IMR-90 (cell line): ENCODE results near the gene FREM3. TPM values are rescaled to one million over a fixed set of nuclear protein-coding genes. Genes with fewer than 3 reads are reported as not detected.

Experiments used
- ATAC-seq: fragments of 200-7000 bp; cut with Tn5 transposase; 2 replicates; pipeline ENCODE4 v1.9.1; 2020; ENCODE audit warnings: low read depth, mild to moderate bottlenecking, moderate library complexity
- BruUV-seq: library from RNA; stranded (reverse); fragments of 400-500 nt; replicated peaks from 2 replicates; lab custom pipeline; 2021; lab: Mats Ljungman, UMichigan
- CTCF ChIA-PET: fragments of 300-600 bp; formaldehyde crosslinking; extraction: SDS; loops from one replicate; lab custom pipeline; 2021; ENCODE audit warnings: antibody characterized with exemption; lab: Yijun Ruan, JAX
- POLR2A ChIA-PET: fragments of 300-600 bp; sonication (Branson Sonifier 250); formaldehyde crosslinking; loops from one replicate; lab custom pipeline; 2022; ENCODE audit warnings: antibody characterized with exemption; ENCODE audit not compliant: unreplicated experiment; lab: Charles Lee
- DNase-seq: peaks from one replicate; pipeline ENCODE4 v3.0.0; 2013
- H2AFZ ChIP-seq: replicated peaks from 2 replicates; pipeline ENCODE3; 2013; ENCODE audit warnings: low read length, mild to moderate bottlenecking; ENCODE audit not compliant: poor library complexity
- H2AK5ac ChIP-seq: 2 replicates; pipeline ENCODE4 v1.6.1; 2013; ENCODE audit warnings: low read depth, low read length, inconsistent platforms
- H2AK9ac ChIP-seq: replicated peaks from 2 replicates; pipeline ENCODE3; 2013; ENCODE audit warnings: mild to moderate bottlenecking, low read depth, low read length, moderate library complexity; ENCODE audit not compliant: poor library complexity
- H2BK120ac ChIP-seq: 2 replicates; pipeline ENCODE4 v1.6.1; 2013; ENCODE audit warnings: low read depth, low read length, inconsistent platforms
- H2BK15ac ChIP-seq: 3 replicates; pipeline ENCODE4 v1.6.1; 2013; ENCODE audit warnings: low read depth, low read length, inconsistent platforms
- H2BK20ac ChIP-seq: 2 replicates; pipeline ENCODE4 v1.6.1; 2013; ENCODE audit warnings: low read depth, mild to moderate bottlenecking, inconsistent platforms, low read length, moderate library complexity
- H2BK5ac ChIP-seq: 2 replicates; pipeline ENCODE4 v1.6.1; 2013; ENCODE audit warnings: mild to moderate bottlenecking, low read depth, low read length, inconsistent platforms; ENCODE audit not compliant: poor library complexity, severe bottlenecking
- H3K14ac ChIP-seq: replicated peaks from 2 replicates; pipeline ENCODE4 v1.6.1; 2013; ENCODE audit warnings: low read depth, low read length, inconsistent platforms
- H3K18ac ChIP-seq: 2 replicates; pipeline ENCODE4 v1.6.1; 2013; ENCODE audit warnings: low read depth, low read length, control low read depth
- H3K23ac ChIP-seq: 2 replicates; pipeline ENCODE4 v1.6.1; 2013; ENCODE audit warnings: low read depth, low read length, inconsistent platforms
- H3K27ac ChIP-seq: 2 replicates; pipeline ENCODE4 v1.5.1; 2013; ENCODE audit warnings: mild to moderate bottlenecking, control low read depth, low read length; ENCODE audit not compliant: insufficient read depth
- H3K27me3 ChIP-seq: 2 replicates; pipeline ENCODE4 v1.6.1; 2013; ENCODE audit warnings: low read length; ENCODE audit not compliant: control insufficient read depth, insufficient read depth
- H3K36me3 ChIP-seq: 2 replicates; pipeline ENCODE4 v1.6.1; 2013; ENCODE audit warnings: low read length, mixed read lengths; ENCODE audit not compliant: control insufficient read depth, insufficient read depth
- H3K4ac ChIP-seq: 2 replicates; pipeline ENCODE4 v1.6.1; 2013; ENCODE audit warnings: low read depth, low read length, inconsistent platforms
- H3K4me1 ChIP-seq: 2 replicates; pipeline ENCODE4 v1.6.1; 2013; ENCODE audit warnings: low read length, mixed read lengths; ENCODE audit not compliant: control insufficient read depth, insufficient read depth
- H3K4me2 ChIP-seq: 2 replicates; pipeline ENCODE4 v1.6.1; 2013; ENCODE audit warnings: low read depth, mild to moderate bottlenecking, control low read depth, low read length, moderate library complexity
- H3K4me3 ChIP-seq: 2 replicates; pipeline ENCODE4 v1.5.1; 2013; ENCODE audit warnings: low read depth, mild to moderate bottlenecking, control low read depth, low read length, moderate library complexity; ENCODE audit not compliant: insufficient read depth
- H3K56ac ChIP-seq: 2 replicates; pipeline ENCODE4 v1.6.1; 2013; ENCODE audit warnings: low read length, inconsistent platforms; ENCODE audit not compliant: insufficient read depth; ENCODE audit errors: extremely low read depth
- H3K79me1 ChIP-seq, 2 experiments: 2 replicates each; pipeline ENCODE4 v1.6.1; 2013; ENCODE audit warnings: low read length in 2 of 2, inconsistent platforms in 1 of 2, low read depth in 1 of 2
- H3K9ac ChIP-seq: 2 replicates; pipeline ENCODE4 v1.6.1; 2013; ENCODE audit warnings: low read depth, low read length, control low read depth
- H3K9me1 ChIP-seq: 2 replicates; pipeline ENCODE4 v1.6.1; 2013; ENCODE audit warnings: low read length, inconsistent platforms; ENCODE audit not compliant: insufficient read depth
- H3K9me3 ChIP-seq: 2 replicates; pipeline ENCODE4 v1.6.1; 2013; ENCODE audit warnings: low read length; ENCODE audit not compliant: control insufficient read depth, insufficient read depth
- H4K20me1 ChIP-seq: 2 replicates; pipeline ENCODE4 v1.6.1; 2013; ENCODE audit warnings: low read length, inconsistent platforms; ENCODE audit not compliant: insufficient read depth
- H4K5ac ChIP-seq: 2 replicates; pipeline ENCODE4 v1.6.1; 2013; ENCODE audit warnings: mild to moderate bottlenecking, low read depth, low read length, control low read depth
- H4K8ac ChIP-seq, 2 experiments: 2 replicates each; pipeline ENCODE4 v1.6.1; 2013; ENCODE audit warnings: low read depth in 2 of 2, low read length in 2 of 2, control low read depth in 1 of 2, inconsistent platforms in 1 of 2
- H4K91ac ChIP-seq: 2 replicates; pipeline ENCODE4 v1.6.1; 2013; ENCODE audit warnings: low read depth, low read length, inconsistent platforms; ENCODE audit not compliant: insufficient read depth
- BHLHE40 ChIP-seq: fragments of 150-350 bp; IDR thresholded peaks from 2 replicates; pipeline ENCODE4 v1.6.1; 2016; ENCODE audit warnings: mild to moderate bottlenecking, low read depth, low read length
- CEBPB ChIP-seq: IDR thresholded peaks from 2 replicates; pipeline ENCODE4 v1.6.1; 2012; ENCODE audit warnings: low read depth, low read length, improper control_type of control experiment
- CHD1 ChIP-seq: IDR thresholded peaks from 2 replicates; pipeline ENCODE4 v1.6.1; 2012; ENCODE audit warnings: low read depth, low read length, improper control_type of control experiment
- CTCF ChIP-seq: conservative IDR thresholded peaks from 2 replicates; pipeline ENCODE4 v1.5.1; 2012; ENCODE audit warnings: mild to moderate bottlenecking, low read depth, low read length, improper control_type of control experiment
- ELK1 ChIP-seq: fragments of 150-350 bp; IDR thresholded peaks from 2 replicates; pipeline ENCODE4 v1.6.1; 2016; ENCODE audit warnings: low read depth, mild to moderate bottlenecking, low read length, moderate library complexity, borderline replicate concordance
- FOS ChIP-seq: fragments of 150-350 bp; IDR thresholded peaks from 2 replicates; pipeline ENCODE4 v1.6.1; 2016; ENCODE audit warnings: low read depth, low read length
- MAFK ChIP-seq: IDR thresholded peaks from 2 replicates; pipeline ENCODE4 v1.6.1; 2012; ENCODE audit warnings: low read depth, low read length, improper control_type of control experiment
- MAZ ChIP-seq: IDR thresholded peaks from 2 replicates; pipeline ENCODE4 v1.6.1; 2012; ENCODE audit warnings: low read depth, mild to moderate bottlenecking, low read length, improper control_type of control experiment, moderate library complexity, borderline replicate concordance
- MXI1 ChIP-seq: IDR thresholded peaks from 2 replicates; pipeline ENCODE4 v1.6.1; 2012; ENCODE audit warnings: low read depth, mild to moderate bottlenecking, low read length, moderate library complexity, borderline replicate concordance
- NFE2L2 ChIP-seq: fragments of 150-350 bp; IDR thresholded peaks from 2 replicates; pipeline ENCODE4 v1.6.1; 2016; ENCODE audit warnings: low read depth, mild to moderate bottlenecking, low read length
- POLR2A ChIP-seq: IDR thresholded peaks from 2 replicates; pipeline ENCODE4 v1.6.1; 2012; ENCODE audit warnings: mild to moderate bottlenecking, low read depth, low read length
- RAD21 ChIP-seq: IDR thresholded peaks from 2 replicates; pipeline ENCODE4 v1.6.1; 2012; ENCODE audit warnings: low read length, improper control_type of control experiment
- RCOR1 ChIP-seq: IDR thresholded peaks from 2 replicates; pipeline ENCODE4 v1.6.1; 2012; ENCODE audit warnings: mild to moderate bottlenecking, low read length, improper control_type of control experiment; ENCODE audit not compliant: insufficient replicate concordance
- RFX5 ChIP-seq: IDR thresholded peaks from 2 replicates; pipeline ENCODE4 v1.8.0; 2012; ENCODE audit warnings: low read depth, mild to moderate bottlenecking, low read length, moderate library complexity
- SMC3 ChIP-seq: fragments of 150-350 bp; IDR thresholded peaks from 2 replicates; pipeline ENCODE4 v1.6.1; 2016; ENCODE audit warnings: low read depth, mild to moderate bottlenecking, antibody characterized with exemption, low read length, moderate library complexity
- USF2 ChIP-seq: fragments of 150-350 bp; IDR thresholded peaks from 2 replicates; pipeline ENCODE4 v1.6.1; 2017; ENCODE audit warnings: mild to moderate bottlenecking, antibody characterized with exemption, low read length, low read depth
- WGBS, 2 experiments: methylation state at CpG; one replicate each; pipeline versions ENCODE4 v1.1.5 to v1.1.7; 2013; ENCODE audit warnings: missing lambda C conversion rate in 2 of 2; ENCODE audit not compliant: insufficient read length in 1 of 2; ENCODE audit errors: extremely low coverage in 2 of 2; 5-methylcytosine and 5-hydroxymethylcytosine counted together
- dilution Hi-C: fragments of 300-500 bp; cut with HindIII; formaldehyde crosslinking; loops from one replicate; pipeline ENCODE4 v1.14.3; 2018; ENCODE audit warnings: low sequenced_read_pairs; ENCODE audit not compliant: unreplicated experiment
- in situ Hi-C: fragments of 300-500 bp; cut with MboI; formaldehyde crosslinking; loops from 3 replicates; pipeline ENCODE4 v1.14.3; 2019; ENCODE audit warnings: low sequenced_read_pairs, inconsistent platforms, mixed read lengths
- intact Hi-C: fragments of 100-400 bp; cut with micrococcal nuclease; formaldehyde crosslinking; loops from 2 replicates; pipeline ENCODE4 v1.10.0; 2022
- polyA plus RNA-seq, 3 experiments: library from polyadenylated mRNA; depleted of rRNA; stranded (reverse); fragments of >200 nt; gene quantifications; 2 replicates each; pipeline ENCODE4 v1.2.3, GENCODE V29; 2012; ENCODE audit warnings: low replicate concordance in 1 of 3
- total RNA-seq: library from RNA; depleted of rRNA; stranded (reverse); fragments of >200 nt; gene quantifications from 2 replicates; pipeline ENCODE4 v1.2.3, GENCODE V29; 2012

Gene FREM3
- total and polyA plus RNA-seq, 2 of the 4 experiments (the other 2 are of a cell fraction) = not detected

- no TSS peak for BruUV-seq
- no peak overlapping the region for H3K27ac ChIP-seq
- no peak overlapping the region for H4K8ac ChIP-seq
- H3K9ac ChIP-seq = no peak overlapping the region
- intact Hi-C loops = no loop called here
- no peak overlapping the region for H4K5ac ChIP-seq
- WGBS, 2 experiments = no CpG with 5 or more reads among the region's 1 CpG
- TF ChIP-seq FOS (no peak), CTCF (no peak), RAD21 (no peak), MXI1 (no peak), MAZ (no peak), SMC3 (no peak), RFX5 (no peak), POLR2A (no peak), ELK1 (no peak), BHLHE40 (no peak), USF2 (no peak), CEBPB (no peak), RCOR1 (no peak), CHD1 (no peak), NFE2L2 (no peak), MAFK (no peak)
- no peak overlapping the region for H3K23ac ChIP-seq
- no peak overlapping the region for H4K91ac ChIP-seq
- H2BK5ac ChIP-seq = no peak overlapping the region
- H3K27me3 ChIP-seq = no peaks in the 10 kb centered on the region
- no peak overlapping the region for H3K14ac ChIP-seq
- H3K36me3 ChIP-seq = no peaks in the 10 kb centered on the region
- dilution Hi-C loops = no loop called here
- no peaks in the 10 kb centered on the region for H3K79me1 ChIP-seq
- in situ Hi-C loops = no loop called here
- H3K9me1 ChIP-seq = no peaks in the 10 kb centered on the region
- no peak overlapping the region for H2AK9ac ChIP-seq
- no peak overlapping the region for H3K4ac ChIP-seq
- no peak overlapping the region for H3K56ac ChIP-seq
- H2BK20ac ChIP-seq = no peak overlapping the region
- POLR2A ChIA-PET = no interaction called here
- ATAC-seq = no peak
- H3K18ac ChIP-seq = no peak overlapping the region
- no peak overlapping the region for H2BK120ac ChIP-seq
- CTCF ChIA-PET = no interaction called here
- H4K20me1 ChIP-seq = no peaks in the 10 kb centered on the region
- no peak overlapping the region for H2AK5ac ChIP-seq
- H2BK15ac ChIP-seq = no peak overlapping the region
- H3K4me2 ChIP-seq = no peak overlapping the region
- no peaks in the 10 kb centered on the region for H3K4me1 ChIP-seq
- no peak overlapping the region for H2AFZ ChIP-seq
- no peaks in the 10 kb centered on the region for H3K9me3 ChIP-seq
- no peak for DNase-seq
- H3K4me3 ChIP-seq = no peak overlapping the region
These were observed 20.8 kb upstream of the FREM3 start for GRCh38 chr4:143721317-143721716.
